HG02571 (cell line): ENCODE measurements around the gene C6orf15.

Experiments
- ATAC-seq: cut with Tn5 transposase; IDR thresholded peaks from one replicate; pipeline ENCODE4 v1.9.1; 2021; ENCODE audit warnings: mild to moderate bottlenecking, moderate library complexity; ENCODE audit not compliant: unreplicated experiment

C6orf15 gene

DNA sequence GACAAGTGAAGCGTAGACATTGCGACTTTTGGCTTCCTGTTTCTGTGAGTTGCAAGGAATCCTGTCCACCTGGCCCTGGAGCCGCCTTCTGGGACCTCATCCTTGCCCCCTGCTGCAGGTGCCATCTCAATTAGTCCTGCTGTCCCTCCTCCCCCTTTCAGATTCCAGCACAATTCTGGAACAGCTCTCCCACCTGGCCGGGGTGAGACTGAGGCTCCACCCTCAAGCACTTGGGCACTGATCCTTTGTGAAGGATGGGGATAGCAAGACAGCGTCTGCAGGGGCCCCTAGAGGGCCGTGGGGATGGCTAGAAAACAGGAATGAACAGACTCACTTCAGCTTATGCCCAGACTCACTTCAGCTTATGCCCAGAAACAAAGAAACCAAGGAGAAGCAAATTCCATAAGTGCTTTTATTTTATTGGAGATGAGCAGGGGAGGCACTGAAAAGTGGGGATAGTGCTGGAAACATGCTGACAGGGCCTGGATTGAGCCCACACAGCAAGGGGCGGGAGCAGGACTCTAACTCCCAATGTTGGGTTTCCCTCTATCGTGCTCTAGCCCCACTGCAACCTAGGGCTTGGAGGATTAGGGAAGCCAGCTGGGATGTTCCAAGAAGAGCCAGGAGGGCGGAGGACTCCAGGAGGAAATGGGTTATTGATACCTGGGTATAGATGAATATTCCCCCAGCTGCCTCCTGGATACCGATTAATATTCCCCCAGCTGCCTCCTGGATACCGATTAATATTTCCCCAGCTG is 1.4 kb downstream of the C6orf15 start:
- ATAC-seq: no peak

DNA sequence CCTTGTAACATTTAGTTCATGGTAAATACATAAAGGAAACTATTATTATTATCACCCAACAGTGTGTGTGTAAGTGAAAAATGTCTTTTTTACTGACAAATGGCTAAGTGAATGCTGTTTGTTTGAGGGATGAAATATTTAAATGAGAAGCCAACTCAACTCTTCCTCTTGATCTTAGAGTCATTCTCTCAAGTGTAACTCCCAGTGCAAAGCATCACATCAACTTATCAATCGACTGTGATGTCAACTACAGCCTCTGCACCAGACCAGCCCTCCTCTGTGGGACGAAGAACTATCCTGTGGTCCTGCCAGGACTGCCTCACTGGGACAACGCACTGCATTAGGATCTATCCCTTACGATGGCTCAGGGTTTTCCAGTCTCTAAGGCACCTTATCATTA is 5.3 kb downstream of the C6orf15 start:
- ATAC-seq: no peak

DNA sequence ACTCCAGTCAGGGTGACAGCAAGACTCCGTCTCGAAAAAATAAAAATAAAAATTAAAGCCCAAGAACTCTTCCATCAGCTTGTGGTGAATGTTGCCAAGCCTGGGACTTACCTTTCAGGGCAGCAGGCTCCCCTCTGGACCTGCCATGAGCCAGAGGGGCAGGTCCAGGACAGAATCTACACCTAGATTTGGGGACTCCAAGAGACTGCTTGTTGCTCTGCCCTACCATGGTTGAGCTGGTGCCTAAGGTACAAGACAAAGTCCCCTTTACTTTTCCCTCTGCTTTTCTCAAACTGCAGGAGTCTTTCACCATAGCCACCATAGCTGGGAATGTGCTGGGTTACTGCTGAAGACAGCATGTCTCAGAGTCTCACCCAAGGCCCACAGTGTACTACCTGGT is 9.2 kb downstream of the C6orf15 start:
- no peak for ATAC-seq

DNA sequence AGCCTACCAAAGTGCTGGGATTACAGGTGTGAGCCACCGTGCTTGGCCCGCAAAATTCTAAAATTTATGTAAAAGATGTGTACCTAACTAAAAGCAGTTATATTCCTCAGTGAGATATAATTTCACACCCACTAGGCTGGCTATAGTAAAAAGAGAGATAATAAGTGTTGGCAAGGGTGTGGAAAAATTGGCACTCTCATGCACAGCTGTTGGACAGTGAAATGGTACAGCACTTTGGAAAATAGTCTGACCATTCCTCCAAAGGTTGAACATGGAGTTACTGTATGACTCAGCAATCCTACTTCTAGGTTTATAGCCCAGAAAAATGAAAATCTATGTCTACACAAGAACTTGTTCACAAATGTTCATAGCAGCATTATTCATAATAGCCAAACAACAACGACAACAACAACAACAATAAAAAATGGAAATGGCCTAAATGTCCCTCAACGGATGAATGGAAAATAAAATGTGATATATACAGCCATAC is 13.9 kb downstream of the C6orf15 start:
- no peak for ATAC-seq

DNA sequence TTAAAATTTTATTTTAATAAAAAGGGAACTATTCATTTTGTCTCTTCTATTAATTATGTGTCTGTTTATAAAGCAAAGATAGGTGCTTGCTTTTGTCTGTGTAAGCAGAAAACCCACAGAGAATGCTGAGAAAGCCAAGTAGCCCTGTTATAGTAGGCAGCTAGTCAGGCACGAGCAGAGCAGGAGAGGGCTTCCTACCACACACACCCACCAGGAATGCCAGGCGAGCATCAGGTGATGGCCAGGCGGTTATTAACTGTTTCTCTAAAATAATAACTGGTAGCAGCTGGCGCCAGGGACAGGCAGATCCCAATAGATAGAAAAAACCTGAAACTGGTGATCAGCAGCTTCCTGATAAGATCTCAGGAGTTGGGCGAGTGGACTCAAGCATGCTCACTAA is 15.7 kb downstream of the C6orf15 start:
- ATAC-seq: no peak

DNA sequence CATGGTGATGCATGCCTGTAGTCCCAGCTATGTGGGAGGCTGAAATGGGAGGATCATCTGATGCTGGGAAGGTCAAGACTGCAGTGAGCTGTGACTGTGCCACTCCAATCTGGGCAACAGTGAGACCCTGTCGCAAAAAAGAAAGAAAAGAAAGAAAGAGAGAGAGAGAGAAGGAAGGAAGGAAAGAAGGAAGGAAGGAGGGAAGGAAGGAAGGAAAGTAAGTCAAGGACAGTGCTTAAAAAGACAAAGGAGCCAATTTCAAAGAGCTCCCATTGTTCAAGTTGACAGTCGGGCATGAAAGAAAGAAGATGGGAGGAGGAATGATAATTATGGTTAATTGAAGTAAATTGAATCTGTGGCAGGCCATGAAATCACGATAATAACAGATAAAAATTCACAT is 16.2 kb downstream of the C6orf15 start:
- ATAC-seq: no peak

DNA sequence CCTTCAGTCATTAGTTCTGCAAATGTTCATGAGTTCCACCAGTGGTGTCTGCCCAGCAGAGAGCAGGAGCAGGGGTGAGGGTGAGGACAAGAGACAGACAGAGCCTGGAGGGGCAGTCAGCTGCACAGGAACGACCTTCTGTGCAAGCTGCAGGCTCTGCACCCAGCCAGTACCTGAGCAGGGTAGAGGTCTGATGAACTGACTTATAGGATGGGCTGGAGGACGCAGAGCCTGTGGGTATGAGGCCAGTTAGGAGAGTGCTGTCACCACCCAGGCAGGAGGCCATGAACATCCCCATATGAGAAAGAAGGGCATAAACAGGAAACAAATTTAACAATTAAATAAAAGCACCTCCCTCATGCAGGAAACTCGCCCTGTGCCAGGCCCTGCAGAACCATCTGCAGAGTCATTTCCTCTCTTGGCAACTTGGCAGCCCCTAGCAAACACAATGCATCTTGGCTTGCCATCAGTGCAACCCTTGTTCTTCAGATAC is 17.9 kb downstream of the C6orf15 start:
- ATAC-seq: no peak

DNA sequence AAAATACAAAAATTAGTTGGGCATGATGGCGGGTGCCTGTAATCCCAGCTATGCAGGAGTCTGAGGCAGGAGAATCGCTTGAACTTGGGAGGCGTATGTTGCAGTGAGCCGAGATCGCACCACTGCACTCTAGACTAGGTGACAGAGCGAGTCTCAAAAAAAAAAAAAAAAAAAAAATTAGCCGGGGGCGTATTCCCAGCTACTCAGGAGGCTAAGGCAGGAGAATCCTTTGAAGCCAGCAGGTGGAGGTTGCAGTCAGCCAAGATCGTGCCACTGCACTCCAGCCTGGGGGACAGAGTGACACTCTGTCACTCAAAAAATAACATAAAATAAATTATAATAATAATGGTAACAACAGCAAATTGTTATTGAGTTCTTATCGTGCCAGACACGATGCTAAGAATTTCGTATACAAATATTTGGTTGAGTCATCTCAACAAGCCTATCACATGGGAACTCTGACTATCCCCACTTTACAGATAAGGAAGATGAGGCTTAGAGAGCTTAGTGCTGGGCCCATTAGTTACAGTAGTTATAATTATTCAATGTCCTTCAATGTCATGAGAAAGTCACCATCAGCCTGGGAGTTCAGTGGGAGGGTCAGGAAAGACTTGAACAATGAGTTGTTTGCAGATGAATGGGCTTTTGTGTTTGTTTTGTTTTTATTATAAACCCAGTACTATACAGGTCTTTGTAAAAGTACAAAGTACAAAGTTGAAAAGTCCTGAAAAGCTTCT is 19.4 kb downstream of the C6orf15 start:
- no peak for ATAC-seq

DNA sequence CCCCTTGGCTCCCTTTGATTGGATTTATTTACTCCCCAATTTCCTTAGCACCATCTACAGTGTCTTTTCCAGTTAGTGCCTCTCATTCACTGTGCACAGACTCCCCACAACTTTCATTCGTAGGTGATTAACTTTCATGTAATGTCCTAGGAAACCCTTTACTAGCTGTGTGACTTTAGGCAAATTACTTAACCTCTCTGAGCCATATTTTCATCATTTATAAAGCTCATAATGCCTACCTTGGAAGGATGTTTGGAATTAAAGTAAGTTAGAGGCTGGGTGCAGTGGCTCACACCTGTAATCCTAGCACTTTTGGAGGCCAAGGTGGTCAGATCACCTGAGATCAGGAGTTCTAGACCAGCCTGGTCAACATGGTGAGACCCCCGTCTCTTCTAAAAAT is 20.1 kb downstream of the C6orf15 start:
- ATAC-seq: no peak

DNA sequence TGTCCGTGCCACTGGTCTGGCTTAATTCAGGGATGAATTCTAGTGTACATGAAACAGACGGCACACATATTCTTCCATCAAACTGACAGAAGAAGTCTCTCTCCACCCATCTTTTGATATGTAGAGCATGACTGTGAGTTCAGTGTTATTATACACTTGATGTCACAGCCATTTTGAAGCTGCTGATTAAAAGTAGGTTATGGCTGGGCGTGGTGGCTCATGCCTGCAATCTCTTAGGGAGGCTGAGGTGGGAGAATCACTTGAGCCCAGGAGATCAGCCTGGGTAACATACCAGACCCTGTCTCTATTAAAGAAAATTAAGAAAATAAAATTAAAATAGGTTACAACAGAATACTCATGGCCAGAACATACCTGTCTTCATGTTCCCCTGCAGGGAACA is 20.7 kb downstream of the C6orf15 start:
- no peak for ATAC-seq

DNA sequence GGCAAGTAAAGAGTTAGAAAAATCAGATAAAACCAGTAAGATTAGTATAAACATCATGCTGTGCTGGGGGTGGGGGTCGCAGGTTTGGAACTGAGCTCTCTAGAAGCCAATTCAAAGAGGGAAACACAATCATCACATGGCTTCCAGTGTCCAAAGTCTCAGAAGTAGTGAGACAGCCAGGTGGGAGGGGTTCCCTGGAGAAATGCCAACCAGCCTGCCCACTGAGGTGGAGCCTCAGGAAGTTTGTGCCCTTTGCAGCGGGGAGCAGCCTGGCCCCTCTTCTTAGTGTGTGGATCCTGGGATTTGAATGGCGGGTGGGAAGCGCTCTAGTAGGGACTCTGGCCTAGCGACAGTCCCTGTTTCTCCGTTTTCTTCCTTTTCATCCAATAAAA is 21.4 kb downstream of the C6orf15 start:
- no peak for ATAC-seq

DNA sequence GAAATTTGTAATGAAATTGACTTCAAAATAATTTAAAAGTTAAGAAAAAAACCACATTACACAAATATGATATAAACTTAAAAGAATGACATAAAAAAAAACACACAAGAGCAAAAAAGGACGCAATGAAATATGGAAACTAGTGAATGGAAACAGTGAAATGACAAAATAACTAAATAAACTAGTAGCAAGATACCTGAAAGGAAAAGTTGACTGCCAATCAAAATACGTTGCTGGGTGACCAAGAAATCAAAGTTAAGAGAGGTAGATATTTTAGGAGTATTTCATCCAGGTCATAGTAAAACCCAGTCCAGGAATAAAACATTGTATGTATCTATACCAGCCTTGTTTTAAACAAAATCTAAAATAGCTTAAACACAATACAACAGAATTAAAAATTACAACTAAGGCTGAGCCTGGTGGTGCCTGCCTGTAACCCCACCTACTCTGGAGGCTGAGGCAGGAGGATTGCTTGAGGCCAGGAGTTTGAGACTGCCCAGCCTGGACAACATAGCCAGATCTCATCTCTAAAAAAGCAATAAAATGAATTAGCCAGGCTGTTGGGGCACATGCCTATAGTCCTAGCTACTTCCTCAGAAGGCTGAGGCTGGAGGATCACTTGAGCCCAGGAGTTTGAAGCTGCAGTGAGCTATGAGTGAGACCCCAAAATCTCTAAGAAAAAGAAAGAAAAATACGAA is 22.0 kb downstream of the C6orf15 start:
- ATAC-seq: no peak

DNA sequence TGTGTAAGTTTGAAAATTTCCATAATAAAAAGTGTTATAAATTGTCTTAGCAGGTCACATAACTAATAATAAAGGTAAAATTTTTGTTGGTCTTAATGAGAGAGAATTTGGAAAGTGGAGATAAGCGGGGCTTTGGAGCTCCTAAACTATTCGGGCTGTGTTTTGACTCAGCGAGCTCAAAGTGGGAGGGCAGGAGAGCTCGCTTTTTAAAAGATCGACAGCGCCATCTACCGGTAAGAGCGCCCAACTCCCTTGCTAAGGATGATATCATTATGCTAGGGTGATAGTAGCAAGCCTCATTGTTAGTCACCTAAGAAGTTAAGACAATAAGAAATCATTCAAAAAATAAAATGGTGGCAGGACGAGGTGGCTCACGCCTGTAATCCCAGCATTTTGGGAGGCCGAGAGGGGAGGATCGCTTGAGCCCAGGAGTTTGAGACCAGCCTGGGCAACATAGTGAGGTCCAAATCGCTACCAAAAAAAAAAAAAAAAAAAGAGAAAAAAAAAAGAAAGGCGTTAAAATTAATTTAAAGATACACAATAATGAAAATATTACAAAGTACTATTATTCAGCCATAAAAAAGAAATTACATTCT is 24.8 kb downstream of the C6orf15 start:
- ATAC-seq: no peak

DNA sequence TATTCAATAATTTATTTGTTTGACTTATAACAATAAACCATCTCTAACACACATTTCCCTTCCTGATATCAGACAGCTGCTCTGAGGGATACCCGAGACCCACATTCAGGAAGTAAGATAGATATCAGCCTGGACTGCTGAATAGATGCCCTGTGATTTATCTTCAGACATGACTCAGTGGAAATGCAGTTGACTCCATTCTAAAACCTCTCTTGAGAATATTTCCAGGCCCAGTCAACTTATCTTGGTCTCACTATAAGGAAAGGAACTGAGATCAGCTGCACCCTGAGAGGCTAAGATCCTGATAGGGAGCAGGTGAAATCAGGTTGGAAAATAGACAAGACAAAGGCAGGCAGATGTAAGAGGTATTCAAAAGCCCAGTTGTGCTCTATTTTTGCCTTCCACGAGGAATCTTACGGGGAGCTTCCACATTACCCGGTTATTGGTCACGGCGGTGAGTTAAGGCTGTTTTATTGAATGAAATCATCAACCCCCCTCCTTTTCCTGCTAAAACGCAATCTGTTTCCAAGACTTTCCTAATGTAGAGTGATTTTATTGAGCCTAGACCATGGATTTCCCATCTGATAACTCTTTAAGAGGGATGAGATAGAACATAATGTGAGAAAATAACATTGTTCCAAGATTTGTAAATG is 25.5 kb downstream of the C6orf15 start:
- no peak for ATAC-seq

DNA sequence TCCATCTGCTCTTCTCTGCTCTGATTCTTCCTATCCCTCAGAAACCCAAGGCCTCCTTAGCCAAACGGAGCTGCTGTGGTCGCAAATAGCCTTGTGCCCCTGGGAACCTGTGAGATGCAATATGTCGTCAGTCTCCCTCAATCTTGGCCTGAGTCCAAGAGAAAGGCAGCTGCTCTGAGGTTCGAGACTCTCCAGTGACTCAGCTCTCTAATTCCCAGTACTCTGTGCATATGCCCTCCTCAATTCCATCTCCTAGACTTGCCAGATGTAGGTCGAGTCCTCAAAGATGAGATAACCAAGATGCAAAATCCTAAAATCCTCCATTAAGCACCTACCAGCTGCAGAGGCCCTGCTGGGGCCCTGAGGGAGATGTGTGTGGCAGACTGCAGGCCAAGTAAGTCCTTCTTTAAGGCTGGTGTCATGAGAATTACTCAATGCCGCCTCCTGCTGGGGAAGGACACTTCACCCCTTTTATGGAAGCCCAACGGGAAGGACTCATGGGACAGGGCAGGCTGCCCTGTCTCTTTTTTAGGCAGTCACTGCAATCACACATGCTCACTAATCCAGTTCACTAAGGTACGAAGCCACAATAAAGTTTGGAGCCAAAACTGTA is 28.5 kb downstream of the C6orf15 start:
- ATAC-seq: no peak

DNA sequence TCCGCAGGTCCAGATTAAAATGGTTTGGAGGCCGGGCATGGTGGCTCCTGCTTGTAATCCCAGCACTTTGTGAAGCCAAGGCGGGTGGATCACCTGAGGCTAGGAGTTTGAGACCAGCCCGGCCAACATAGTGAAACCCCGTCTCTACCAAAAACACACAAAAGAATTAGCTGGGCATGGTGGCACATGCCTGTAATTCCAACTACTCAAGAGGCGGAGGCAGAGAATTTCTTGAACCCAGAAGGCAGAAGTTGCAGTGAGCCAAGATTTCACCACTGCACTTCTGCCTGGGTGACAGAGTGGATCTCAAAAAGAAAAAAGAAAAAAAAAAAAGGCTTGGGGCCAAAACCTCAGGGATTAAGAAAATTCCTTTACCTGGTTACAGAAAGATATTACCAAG is 30.5 kb downstream of the C6orf15 start:
- no peak for ATAC-seq

DNA sequence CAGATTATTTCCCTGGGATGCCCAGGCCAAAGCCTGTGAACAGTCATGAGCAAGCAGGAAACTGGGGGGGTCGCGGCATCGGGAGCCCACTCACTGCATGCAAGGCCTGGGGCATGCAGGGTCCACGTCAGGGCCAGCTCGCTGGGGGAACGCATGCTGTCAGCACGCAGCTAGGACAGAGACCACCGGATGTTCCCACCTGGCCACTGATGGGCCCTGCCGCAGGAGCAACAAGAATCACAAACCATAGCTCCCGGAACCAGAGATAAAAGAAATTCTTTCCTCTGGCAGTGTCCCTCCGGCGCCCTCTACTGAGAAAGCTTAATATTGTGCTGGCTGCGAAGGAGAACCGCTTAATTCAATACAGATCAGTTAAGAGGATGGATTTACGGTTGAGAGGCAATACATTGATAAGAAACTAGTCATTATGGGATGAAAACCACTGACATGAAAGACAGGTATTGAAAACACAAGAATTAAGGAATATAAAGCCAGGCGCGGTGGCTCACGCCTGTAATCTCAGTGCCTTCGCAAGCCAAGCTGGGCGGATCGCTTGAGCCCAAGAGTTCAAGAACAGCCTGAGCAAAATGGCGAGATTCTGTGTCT is 32.6 kb downstream of the C6orf15 start:
- no peak for ATAC-seq

DNA sequence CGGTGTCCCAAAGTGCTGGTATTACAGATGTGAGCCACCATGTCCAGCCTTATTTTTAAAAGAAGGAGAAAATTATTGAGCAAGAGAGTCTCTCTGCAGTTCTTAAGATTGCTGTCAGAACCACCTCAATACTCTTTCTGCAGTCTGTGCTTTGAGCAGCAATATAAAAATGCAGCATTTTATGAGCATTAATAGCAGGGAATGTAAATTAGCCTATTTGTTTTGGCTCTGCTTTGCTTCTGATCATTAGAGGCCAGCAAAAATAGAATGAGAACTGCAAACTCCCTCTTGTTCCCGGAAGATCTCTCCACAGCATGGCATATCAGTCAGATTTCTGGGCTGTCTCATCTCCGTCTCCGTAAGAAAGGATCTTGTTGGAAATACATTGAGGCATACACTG is 35.8 kb downstream of the C6orf15 start:
- ATAC-seq: no peak

DNA sequence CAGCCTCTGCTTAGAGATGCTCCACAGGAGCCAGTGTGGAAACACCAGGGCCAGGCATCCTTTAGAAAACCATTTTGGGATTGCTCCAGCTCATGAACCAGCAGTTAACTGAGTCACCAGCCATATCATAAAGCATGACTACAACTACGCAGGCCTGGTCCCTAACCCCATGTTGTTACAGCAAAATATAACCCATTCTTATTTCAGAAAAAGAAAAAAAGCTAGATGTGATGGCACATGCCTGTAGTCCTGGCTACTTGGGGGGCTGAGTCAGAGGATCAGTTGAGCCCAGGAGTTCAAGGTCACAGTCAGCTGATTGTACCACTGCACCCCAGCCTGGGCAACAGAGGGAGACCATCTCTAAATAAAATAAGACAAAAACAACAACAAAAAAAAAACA is 36.8 kb downstream of the C6orf15 start:
- ATAC-seq: no peak

DNA sequence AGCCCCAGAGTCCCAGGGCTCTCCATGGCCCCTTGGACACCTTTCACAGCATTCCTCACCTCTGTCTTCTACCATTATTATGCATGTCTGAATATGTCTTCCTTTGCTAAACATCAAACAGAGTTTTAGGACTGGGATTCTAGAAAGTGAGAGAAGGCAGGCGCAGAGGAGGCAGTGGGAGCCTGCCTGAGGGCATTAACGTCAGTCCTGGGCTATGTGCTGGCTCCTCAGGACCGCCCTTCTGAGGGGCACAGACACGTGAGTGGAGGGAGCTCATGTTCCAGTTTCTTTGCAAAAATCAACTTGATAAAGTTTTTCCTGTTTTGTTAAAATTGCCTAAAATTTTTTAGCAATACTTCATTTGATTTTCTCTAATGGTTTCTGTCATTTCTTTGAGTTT is 38.0 kb downstream of the C6orf15 start:
- ATAC-seq: no peak
